GM18858 (cell line): ENCODE measurements around the gene RAP1GAP.

ENCODE experiments used
- ATAC-seq: cut with Tn5 transposase; IDR thresholded peaks from one replicate; pipeline ENCODE4 v1.9.1; 2021; ENCODE audit not compliant: unreplicated experiment

Gene RAP1GAP

DNA sequence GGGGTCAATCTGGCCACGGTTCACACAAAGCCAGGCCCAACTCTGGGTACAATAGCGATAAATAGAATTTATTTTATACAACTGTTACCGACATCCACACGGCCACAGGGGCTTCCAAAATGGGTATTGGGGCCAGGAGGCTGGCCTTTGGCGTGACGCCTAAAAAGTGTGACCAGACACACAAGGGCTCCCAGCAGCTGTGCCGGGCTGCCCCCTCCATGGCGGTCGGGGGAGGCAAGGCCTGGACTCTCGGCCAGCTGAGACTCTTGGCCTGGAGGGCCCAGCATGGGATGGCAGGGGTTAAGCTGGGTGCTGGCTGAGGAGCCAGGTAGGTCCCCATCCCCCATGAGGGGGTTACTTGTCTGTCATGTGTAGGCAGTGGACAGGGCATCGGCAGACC, 73.0 kb downstream of the RAP1GAP start:
- ATAC-seq, result no peak

DNA sequence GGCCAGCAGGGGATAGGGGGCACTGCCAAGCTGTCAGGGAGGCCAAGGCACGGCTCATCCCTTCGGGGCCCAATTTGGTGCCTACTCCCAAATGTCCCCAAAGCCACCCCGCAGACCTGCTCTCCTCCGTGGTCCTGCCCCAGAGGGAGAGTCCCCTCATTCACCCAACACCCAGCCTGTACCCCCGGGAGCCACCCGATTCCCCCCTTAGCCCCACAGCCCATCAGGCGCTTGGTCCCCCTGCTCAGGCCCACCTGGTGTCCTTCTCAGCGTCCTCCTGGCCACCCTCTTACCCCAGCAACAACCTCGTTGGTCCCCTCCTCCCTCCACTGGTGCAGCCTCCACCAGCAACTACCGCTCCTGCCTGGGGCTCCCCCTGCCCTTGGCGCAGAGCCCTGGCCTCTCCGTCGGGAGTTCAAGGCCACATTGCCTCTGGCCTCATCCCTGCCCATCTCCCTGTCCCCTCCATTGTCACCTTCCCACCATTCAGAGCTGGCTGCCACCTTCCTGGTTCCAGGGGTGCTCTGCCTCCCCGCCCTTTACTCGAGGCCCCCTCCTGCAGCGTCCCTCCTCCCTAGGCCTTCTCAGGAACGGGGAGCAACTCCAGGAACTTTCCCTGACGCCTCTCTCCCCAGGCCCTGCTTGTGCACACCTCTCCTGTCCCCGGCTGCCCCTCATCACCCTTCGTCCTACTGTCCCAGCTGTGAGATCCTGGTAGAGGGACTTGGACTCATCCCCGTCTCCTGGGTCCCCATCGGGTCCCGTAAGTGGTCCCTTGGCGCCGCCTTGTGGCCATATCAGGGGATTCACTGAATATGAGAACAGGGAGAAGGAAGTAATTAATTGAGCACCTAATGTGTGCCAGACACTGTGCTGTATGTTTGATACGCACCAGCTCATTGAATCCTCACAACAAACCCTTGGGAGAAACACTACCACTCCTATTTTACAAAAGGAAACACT, 73.9 kb downstream of the RAP1GAP start:
- no peak for ATAC-seq

DNA sequence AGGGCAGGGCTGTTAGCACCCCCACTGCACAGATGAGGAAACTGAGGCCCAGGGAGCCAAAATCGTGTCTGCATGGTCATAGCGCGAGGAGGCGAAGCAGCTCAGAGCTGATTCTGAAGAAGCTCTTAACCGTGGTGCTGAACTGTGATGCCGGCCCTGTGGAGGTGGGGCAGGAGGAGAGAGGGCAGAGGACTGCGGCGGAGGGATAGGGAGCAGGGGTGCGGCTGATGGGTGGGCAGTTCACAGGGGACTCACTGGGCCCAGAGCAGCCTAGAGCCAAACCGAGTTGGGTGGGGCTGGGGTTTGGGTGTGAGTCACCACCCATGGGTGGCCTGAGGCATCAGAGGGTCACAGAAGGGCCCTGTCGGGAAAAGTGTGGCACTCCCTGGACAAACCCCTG, 74.7 kb downstream of the RAP1GAP start:
- no peak for ATAC-seq

DNA sequence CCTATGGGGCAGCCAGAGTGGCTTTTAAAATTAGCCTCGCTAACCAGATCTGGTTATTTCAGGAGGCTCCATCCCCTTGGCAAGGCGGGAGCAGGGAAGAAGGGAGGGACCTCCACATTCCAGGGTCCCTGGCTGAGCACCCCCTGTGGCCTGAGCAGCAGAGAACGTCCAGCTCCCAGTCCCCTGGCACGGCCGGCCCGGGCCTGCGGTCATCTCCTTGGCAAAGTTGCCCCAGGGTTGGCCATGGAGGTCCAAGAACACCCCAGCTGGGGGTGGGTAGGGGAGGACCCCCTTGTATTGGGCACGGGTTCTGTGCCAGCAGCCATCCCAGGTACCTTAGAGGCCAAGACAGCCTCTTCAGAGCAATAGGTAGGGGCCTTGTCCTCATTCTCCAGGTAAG, 75.9 kb downstream of the RAP1GAP start:
- ATAC-seq, result no peak

DNA sequence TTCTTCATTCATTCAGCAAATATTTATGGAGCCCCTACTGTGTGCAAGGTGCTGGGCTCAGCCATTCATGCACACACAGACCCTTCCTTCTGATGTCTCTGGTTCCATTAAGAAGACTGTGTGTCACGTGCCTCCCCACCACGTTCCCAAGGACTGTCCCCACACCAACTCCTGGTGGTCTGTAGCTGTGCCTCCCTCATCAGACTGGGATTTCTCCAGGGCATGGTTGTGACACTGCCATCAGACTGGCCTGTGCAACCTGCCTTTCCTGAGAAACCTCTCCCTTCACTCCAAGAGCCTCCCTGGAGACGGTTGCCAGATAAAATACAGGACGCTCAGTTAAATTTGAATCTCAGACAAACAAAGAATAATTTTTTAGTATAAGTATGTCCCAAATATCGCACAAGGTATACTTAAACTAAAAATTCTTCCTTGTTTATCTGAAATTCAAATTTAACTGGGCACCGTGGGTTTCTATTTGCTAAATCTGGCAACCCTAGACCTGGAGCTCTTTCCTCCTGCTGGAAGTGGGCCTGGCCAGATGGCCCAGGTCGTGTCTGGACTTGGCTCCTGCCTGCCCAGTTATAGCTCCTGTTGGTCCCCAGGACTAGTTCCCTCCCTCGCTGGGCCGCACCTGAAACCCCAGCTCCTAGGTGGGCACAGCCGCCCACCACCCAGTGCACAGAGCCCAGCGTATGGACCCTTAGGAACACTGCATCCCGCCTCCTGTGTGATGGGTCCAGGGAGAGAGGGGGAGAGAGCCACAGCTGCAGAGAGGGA, 76.9 kb downstream of the RAP1GAP start:
- no peak for ATAC-seq

DNA sequence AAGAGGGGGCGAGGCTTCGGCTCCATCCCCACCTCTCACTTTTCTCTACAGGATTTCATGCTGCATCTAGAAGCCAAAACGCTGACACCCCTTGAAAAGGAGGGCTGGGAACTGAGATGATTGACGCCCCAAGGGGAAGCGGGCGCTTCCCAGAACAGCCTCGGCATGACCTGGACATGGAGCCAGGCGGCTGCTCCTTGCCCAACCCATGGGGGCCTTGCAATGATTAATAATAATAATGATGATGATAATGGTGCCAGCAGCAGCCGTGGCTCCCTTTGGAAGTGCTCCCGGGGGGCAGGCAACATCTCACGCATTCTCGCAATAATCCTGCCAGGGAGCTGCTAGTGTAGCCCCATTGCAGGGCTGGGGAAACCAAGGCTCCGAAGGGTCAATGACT, 78.2 kb downstream of the RAP1GAP start:
- no peak for ATAC-seq

DNA sequence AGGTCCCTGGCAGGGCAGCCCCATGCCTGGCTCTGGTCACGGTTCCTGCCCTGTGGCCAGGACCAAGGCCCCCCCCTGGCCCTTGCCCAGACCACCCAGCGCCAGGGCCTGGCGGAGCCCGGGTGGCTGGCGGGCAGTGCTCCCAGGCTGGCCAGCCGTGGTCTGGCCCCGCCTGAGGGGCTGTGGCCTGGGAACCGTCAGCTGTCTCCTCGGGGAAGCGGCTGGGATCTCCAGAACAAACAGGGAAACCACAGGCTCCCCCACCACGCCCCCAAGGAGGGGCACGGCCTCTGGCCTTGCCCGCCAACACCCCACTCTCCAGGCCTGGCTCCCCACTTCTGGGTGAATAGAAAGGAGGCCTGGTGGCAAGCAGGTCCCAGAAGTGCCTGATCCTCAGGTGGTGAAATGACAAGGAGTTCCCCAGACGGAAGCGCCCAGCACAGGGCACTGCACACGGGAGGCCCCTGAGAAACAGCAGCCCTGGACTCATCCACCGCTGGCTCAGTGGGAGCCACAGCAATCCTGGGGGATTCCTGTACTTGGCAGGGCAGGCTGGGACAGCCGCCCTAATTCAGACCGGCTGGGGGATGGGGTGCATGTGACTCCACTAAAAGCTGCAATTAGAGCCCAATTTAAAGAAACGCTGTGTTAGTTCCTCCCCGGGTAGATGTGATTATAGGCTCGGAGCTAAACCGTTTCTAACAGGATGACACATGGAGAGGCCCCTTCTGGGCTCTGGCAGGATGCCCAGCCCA, 78.9 kb downstream of the RAP1GAP start:
- ATAC-seq, result no peak

DNA sequence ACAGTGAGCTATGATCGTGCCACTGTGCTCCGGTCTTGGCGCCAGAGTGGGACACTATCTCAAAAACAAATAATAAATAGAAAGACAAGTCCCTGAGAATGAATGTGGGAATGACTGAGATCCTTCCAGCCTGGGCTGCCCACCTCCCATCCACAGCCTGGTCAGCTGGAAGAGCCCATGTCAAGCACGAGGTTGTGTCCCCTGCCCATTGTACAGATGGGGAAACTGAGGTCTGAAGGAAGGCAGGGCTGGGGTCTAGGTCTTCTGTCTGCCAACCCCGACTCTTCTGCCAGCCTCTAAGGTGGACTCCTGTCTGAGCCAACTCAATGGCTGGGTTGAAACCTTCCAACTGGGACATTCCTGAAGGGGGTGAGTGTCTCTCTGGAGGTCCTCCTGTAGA, 79.5 kb downstream of the RAP1GAP start:
- ATAC-seq, result no peak

DNA sequence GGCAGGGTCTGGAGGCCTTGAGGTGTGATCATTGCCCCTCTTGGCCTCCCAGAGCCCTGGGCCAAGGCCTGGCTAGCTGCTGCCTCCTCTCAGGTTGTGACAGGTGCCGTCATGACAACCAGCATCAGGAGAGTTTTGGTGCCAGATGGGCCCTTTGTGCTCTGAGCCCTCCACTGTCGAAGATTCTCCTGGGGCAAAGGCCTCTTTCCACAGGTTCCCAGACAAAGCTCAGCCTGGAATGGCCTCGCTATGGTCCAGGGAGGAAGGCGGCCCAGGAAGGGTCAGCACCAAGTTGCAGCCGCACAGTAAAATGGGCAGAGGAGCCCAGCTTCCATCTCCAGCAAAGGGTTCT, 81.6 kb downstream of the RAP1GAP start:
- ATAC-seq, result no peak

DNA sequence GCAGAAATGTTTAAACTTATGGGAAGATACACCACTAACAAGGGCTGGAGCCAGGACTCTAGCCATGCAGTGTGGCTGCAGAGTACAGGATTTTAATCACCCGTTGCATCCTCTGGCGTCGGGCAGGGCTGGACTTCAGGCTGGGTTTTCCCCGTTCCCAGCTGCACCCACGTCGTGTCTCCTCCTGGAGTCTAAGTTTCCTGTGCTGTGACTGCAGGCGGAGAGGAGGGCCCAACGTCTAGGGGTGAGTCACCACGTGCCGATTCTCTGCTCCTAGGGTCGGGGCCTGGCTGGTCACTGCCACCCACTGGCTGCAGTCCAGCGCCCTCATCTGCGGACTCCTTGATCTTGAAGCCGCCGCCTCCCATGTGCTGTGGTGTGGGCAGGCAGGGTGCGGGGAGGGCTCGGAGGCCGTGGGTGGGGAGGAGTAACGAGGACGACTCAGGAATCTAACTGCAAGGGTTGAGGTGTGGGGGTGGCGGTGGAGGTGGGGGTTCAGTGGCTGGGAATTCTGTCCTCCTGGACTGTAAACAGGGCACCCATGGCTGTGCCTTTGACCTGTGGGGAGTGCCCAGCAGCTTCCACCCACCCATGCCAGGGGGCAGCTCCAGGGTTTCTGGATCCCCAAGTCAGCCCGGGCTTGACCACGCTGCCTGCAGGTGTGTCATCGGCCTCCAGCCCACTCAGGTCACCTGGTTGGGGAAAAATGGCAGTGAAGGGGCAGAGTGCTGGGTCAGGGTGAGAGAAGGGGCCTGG, 82.1 kb downstream of the RAP1GAP start:
- ATAC-seq, result no peak

DNA sequence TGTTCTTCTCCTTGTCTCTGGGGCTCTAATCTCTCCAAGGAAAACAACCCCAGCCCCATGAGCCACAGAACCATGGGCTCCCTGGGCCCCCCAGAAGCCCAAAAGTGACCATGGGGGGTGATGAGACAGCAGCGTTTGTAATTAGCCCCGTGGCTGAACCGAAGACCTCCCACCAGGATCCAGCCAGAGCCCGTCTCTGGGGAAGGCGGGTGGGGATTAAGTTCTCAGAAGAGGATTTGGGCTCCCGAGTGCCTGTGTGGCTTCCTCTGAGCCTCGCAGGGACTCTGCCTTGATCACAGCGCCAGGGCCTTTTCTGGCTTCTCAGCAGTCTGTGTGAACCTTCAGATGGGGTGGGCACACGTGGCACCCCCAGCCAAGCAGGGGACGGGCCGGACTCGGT, 82.9 kb downstream of the RAP1GAP start:
- ATAC-seq, result no peak

DNA sequence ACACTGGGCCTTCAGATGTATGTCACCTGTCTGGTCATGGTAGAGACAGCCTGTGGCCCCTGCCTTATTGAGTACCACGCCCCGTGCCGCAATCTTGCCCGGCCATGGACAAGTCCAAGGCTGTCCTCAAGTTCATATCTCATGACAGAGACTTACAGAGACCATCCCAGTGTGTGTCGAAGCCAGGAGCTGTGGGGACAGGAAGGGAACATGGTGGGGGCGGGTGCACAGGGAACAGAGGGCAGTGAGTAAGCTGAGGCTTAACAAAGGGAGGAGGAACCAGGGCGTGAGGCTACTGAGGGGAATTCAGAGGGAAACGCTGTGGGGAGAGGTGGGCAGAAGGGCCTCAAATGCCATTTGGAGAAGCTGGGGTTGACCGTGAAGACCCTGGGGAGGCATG, 84.1 kb downstream of the RAP1GAP start:
- no peak for ATAC-seq

DNA sequence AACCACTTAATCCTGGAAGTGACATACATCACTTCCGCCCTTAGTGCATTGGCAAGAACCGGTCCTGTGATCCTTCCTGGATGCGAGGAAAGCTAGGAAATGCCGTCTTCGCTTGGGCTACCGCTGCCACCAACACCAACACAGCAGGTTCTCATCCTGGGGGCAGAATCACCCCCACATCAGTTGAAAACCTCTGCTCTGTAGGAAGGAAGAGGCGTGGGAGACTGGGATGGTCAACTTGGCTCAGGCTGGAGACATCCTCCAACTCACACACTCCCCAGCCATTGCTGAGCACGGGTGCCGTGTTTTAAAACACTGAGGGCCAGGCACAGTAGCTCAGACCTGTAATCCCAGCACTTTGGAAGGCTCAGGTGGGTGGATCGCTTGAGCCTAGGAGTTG, 85.1 kb downstream of the RAP1GAP start:
- no peak for ATAC-seq

DNA sequence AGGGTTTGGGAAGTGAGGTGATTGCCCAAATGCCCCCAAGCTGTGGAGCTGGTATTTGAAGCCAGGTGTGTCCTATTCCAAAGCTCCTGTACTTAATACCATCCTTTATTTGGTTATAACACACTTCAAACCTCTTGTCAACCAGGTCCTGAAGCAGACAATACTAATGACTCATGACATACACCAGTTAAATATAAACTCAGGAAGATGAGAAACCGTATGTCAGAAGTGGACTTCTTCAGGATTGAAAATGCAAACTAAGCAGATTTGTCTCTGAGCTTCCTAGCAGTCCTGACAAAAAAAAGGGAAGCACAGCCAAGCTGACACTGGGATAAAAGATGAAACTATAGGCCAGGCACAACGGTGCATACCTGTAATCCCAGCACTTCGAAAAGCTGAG, 89.4 kb downstream of the RAP1GAP start:
- ATAC-seq, result no peak

DNA sequence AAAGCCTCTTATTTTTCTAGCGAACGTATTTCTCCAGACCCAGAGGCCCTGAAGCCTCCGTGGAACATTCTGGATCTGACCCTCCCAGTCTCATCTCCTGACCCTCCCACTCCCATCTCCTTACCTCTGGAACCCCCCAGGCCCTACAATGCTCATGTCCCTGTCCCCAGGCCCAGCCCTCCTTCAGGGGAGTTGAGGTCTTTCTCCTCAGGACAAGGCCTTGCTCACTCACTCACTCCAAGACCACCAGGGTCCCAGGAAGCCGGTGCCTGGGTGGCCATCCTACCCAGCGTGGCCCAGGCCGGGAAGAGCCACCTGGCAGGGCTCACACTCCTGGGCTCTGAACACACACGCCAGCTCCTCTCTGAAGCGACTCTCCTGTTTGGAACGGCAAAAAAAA, 91.2 kb downstream of the RAP1GAP start:
- no peak for ATAC-seq

DNA sequence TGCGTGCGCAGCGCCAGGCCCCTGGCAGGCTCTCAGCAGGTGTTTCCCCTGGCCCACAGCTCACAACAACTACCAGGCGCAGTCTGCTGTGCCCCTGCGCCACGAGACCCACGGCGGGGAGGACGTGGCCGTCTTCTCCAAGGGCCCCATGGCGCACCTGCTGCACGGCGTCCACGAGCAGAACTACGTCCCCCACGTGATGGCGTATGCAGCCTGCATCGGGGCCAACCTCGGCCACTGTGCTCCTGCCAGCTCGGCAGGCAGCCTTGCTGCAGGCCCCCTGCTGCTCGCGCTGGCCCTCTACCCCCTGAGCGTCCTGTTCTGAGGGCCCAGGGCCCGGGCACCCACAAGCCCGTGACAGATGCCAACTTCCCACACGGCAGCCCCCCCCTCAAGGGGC, 91.8 kb downstream of the RAP1GAP start:
- no peak for ATAC-seq

DNA sequence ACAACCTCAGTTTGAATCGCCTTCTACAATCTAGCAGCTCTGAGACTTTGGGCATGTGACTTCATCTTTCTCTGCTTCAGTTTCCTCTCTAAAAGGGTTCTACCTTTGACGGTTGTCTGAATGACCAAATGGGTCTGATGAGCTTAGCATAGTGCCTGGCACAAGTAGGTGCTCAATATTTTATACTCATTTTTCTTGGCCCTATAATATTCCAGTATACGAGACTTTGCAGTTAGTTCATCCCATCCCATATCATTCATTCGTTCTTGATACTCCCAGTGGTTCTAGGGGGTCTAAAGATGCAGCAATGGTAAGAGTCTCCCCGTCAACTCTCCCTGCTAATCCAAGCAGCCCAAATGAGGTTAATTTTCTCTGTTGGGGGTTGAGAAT, 92.4 kb downstream of the RAP1GAP start:
- no peak for ATAC-seq

DNA sequence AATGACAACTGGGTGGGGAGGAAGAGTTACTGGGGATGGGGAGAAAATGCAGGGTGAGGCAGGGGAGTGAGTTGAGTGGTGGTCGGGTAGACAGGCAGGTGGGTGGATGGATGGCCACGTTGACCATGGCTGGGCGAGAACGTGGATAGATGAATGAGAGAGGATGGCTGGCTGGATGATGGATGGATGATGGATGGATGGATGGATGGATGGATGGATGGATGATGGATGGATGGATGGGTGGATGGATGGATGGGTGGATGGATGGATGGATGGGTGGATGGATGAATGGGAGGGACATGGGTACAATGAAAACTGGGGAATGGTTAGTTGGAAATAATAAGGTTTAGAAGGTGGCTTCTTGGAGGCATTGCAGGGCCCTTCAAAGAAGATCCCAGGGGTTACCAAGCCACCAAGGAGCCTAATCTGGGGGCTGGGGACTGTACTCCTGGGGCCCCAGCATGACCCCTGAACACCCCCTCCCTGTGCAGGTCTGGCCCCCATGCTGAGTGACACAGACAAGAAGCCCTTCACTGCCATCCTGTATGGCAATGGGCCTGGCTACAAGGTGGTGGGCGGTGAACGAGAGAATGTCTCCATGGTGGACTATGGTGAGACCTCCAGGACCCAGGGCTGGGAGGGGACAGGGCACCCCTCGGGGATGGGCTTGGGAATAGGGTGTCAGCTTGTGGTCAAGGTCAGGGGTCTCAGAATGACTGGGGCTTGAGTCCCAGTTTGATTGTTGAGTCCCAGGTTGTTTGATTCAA, 92.9 kb downstream of the RAP1GAP start:
- ATAC-seq, result no peak

DNA sequence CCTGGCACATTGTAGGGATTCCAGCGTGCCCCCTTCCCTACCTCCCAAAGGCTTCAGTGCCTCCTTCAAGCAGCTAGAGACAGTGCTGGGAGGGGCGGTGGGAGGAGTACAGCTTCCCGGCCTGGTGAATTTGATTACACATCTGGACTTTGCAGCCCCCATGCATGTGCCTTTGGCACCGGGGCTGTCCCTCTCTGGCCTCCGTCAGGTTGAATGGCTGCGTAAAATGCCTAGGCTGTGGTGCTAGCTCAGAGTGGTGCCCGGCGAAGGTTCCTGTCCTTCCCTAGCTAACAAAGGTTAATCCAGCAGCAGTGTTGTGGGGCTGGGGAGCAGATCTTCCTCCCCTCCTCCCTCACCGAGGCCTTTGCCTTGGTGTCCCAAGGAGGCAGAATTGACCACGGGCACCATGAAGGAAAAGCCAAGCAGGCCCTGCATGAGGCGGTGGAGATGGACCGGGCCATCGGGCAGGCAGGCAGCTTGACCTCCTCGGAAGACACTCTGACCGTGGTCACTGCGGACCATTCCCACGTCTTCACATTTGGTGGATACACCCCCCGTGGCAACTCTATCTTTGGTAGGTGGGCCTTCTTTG, 93.7 kb downstream of the RAP1GAP start:
- ATAC-seq, result no peak
